H1 (cell line): ENCODE data around the gene ZNF148. TPM values are rescaled to one million over a fixed set of nuclear protein-coding genes. Genes with fewer than 3 reads are reported as not detected.

Experiments
- CTCF ChIA-PET: fragments of 300-600 bp; sonication (Branson Sonifier 250); formaldehyde crosslinking; loops from one replicate; lab custom pipeline; 2021; ENCODE audit not compliant: partially characterized antibody; lab: Charles Lee
- POLR2A ChIA-PET: fragments of 300-600 bp; sonication (Branson Sonifier 250); formaldehyde crosslinking; loops from one replicate; lab custom pipeline; 2021; ENCODE audit warnings: inconsistent platforms; ENCODE audit not compliant: partially characterized antibody; lab: Charles Lee
- DNase-seq, 2 experiments: peaks; one replicate each; pipeline versions ENCODE4 v3.0.0 to v3.0.0-alpha.2; 2010 to 2022; ENCODE audit warnings: low spot score in 2 of 2, low read depth in 1 of 2, mixed read lengths in 1 of 2
- FAIRE-seq: peaks from 2 replicates; lab custom pipeline; 2011; peaks lifted over from hg19 to GRCh38; lab: Jason Lieb, UNC
- H2AFZ ChIP-seq: 2 replicates; pipeline ENCODE4 v1.8.1; 2012; ENCODE audit warnings: low read length, inconsistent platforms
- H2AK5ac ChIP-seq: 2 replicates; pipeline ENCODE4 v1.6.1; 2013; ENCODE audit warnings: low read depth, low read length
- H2BK120ac ChIP-seq: replicated peaks from 2 replicates; pipeline ENCODE3; 2013; ENCODE audit warnings: low read depth, low read length, inconsistent platforms
- H2BK12ac ChIP-seq: 2 replicates; pipeline ENCODE4 v1.6.1; 2013; ENCODE audit warnings: low read depth, low read length
- H2BK15ac ChIP-seq: 2 replicates; pipeline ENCODE4 v1.6.1; 2013; ENCODE audit warnings: low read length
- H2BK20ac ChIP-seq: 2 replicates; pipeline ENCODE4 v1.6.1; 2013; ENCODE audit warnings: low read length
- H2BK5ac ChIP-seq: 2 replicates; pipeline ENCODE4 v1.6.1; 2013; ENCODE audit warnings: low read depth, low read length
- H3K14ac ChIP-seq: 2 replicates; pipeline ENCODE4 v1.6.1; 2013; ENCODE audit warnings: inconsistent platforms; ENCODE audit not compliant: insufficient read length
- H3K18ac ChIP-seq: 2 replicates; pipeline ENCODE4 v1.6.1; 2013; ENCODE audit warnings: low read length; ENCODE audit errors: extremely low read depth
- H3K23ac ChIP-seq: 2 replicates; pipeline ENCODE4 v1.6.1; 2013; ENCODE audit warnings: inconsistent platforms; ENCODE audit not compliant: insufficient read length
- H3K23me2 ChIP-seq: 2 replicates; pipeline ENCODE4 v1.6.1; 2013; ENCODE audit warnings: low read depth, low read length
- H3K27ac ChIP-seq: 2 replicates; pipeline ENCODE4 v1.6.1; 2011; ENCODE audit warnings: low read depth, low read length, inconsistent platforms
- H3K27me3 ChIP-seq, 4 experiments: replicated peaks in 1 of 4; 1 replicate in 1 of 4; 2 replicates in 3 of 4; pipeline versions ENCODE4 v1.6.1 to v1.8.1; 2011 to 2013; ENCODE audit warnings: low read length in 3 of 4, mild to moderate bottlenecking in 3 of 4, inconsistent platforms in 2 of 4, mixed read lengths in 2 of 4, moderate library complexity in 1 of 4; ENCODE audit not compliant: control insufficient read depth in 3 of 4, insufficient read depth in 3 of 4; ENCODE audit errors: extremely low read depth in 1 of 4
- H3K36me3 ChIP-seq, 4 experiments: 2 replicates each; pipeline versions ENCODE4 v1.6.1 to v1.8.1; 2011 to 2013; ENCODE audit warnings: mild to moderate bottlenecking in 4 of 4, low read length in 3 of 4, moderate library complexity in 2 of 4, control low read depth in 1 of 4, inconsistent platforms in 1 of 4; ENCODE audit not compliant: insufficient read depth in 4 of 4, control insufficient read depth in 2 of 4
- H3K4ac ChIP-seq: replicated peaks from 2 replicates; pipeline ENCODE3; 2013; ENCODE audit warnings: low read length, low read depth, mixed read lengths, inconsistent platforms; ENCODE audit not compliant: insufficient read length
- H3K4me1 ChIP-seq, 4 experiments: replicated peaks in 1 of 4; 1 replicate in 1 of 4; 2 replicates in 3 of 4; pipeline versions ENCODE4 v1.6.1 to v1.8.1; 2011 to 2013; ENCODE audit warnings: low read length in 3 of 4, inconsistent platforms in 2 of 4, mixed read lengths in 1 of 4; ENCODE audit not compliant: insufficient read depth in 4 of 4, control insufficient read depth in 3 of 4
- H3K4me2 ChIP-seq, 2 experiments: 2 replicates each; pipeline versions ENCODE4 v1.6.1 to v1.8.1; 2011 to 2013; ENCODE audit warnings: low read depth in 2 of 2, low read length in 2 of 2, control low read depth in 1 of 2, inconsistent platforms in 1 of 2, mild to moderate bottlenecking in 1 of 2; ENCODE audit not compliant: insufficient read depth in 1 of 2
- H3K4me3 ChIP-seq, 4 experiments: fragments of 200-600, 300-600 bp in 1 of 4; sonication (generic), shearing (Covaris generic), sonication (Bioruptor Twin) in 1 of 4; 2 replicates each; pipeline versions ENCODE4 v1.5.1 to v1.8.1; 2011 to 2016; ENCODE audit warnings: low read length in 4 of 4, low read depth in 3 of 4, control low read depth in 2 of 4, inconsistent platforms in 2 of 4, mild to moderate bottlenecking in 2 of 4, mixed read lengths in 1 of 4, moderate library complexity in 1 of 4; ENCODE audit not compliant: insufficient read depth in 2 of 4; ENCODE audit errors: extremely low read depth in 1 of 4
- H3K56ac ChIP-seq: replicated peaks from 2 replicates; pipeline ENCODE3; 2013; ENCODE audit warnings: low read depth, mild to moderate bottlenecking, mixed read lengths, low read length, inconsistent platforms; ENCODE audit not compliant: insufficient read length
- H3K79me1 ChIP-seq: 2 replicates; pipeline ENCODE4 v1.6.1; 2013; ENCODE audit warnings: low read depth, low read length, control low read depth
- H3K79me2 ChIP-seq, 2 experiments: 2 replicates each; pipeline versions ENCODE4 v1.6.1 to v1.8.1; 2012 to 2013; ENCODE audit warnings: low read length in 2 of 2, mild to moderate bottlenecking in 2 of 2, inconsistent platforms in 1 of 2; ENCODE audit not compliant: insufficient read depth in 2 of 2, control insufficient read depth in 1 of 2
- H3K9ac ChIP-seq, 4 experiments: replicated peaks in 1 of 4; 1 replicate in 1 of 4; 2 replicates in 3 of 4; pipeline versions ENCODE4 v1.6.1 to v1.8.1; 2011 to 2013; ENCODE audit warnings: low read depth in 3 of 4, low read length in 3 of 4, control low read depth in 2 of 4, mild to moderate bottlenecking in 2 of 4, moderate library complexity in 2 of 4, inconsistent platforms in 1 of 4; ENCODE audit errors: extremely low read depth in 1 of 4
- H3K9me3 ChIP-seq, 2 experiments: 2 replicates each; pipeline versions ENCODE4 v1.6.1 to v1.8.1; 2012 to 2013; ENCODE audit warnings: mild to moderate bottlenecking in 2 of 2, moderate library complexity in 2 of 2, control low read depth in 1 of 2, inconsistent platforms in 1 of 2, low read depth in 1 of 2, low read length in 1 of 2, mixed read lengths in 1 of 2; ENCODE audit not compliant: insufficient read depth in 2 of 2
- H4K20me1 ChIP-seq, 2 experiments: replicated peaks in 1 of 2; 2 replicates each; pipeline versions ENCODE3 to v1.8.1; 2011 to 2013; ENCODE audit warnings: inconsistent platforms in 2 of 2, low read length in 2 of 2, mild to moderate bottlenecking in 1 of 2; ENCODE audit not compliant: insufficient read depth in 2 of 2, control insufficient read depth in 1 of 2
- H4K5ac ChIP-seq: 2 replicates; pipeline ENCODE4 v1.6.1; 2013; ENCODE audit warnings: low read length, low read depth, mixed read lengths, inconsistent platforms; ENCODE audit not compliant: insufficient read length
- H4K8ac ChIP-seq: 2 replicates; pipeline ENCODE4 v1.8.0; 2013; ENCODE audit warnings: mild to moderate bottlenecking, moderate library complexity, low read length, inconsistent platforms; ENCODE audit not compliant: insufficient read depth; ENCODE audit errors: extremely low read depth
- H4K91ac ChIP-seq: replicated peaks from 2 replicates; pipeline ENCODE3; 2013; ENCODE audit warnings: low read length, mixed read lengths, inconsistent platforms; ENCODE audit not compliant: insufficient read length
- CEBPB ChIP-seq: IDR thresholded peaks from 2 replicates; pipeline ENCODE4 v1.6.1; 2012; ENCODE audit warnings: low read depth, low read length
- CTBP2 ChIP-seq: IDR thresholded peaks from 2 replicates; pipeline ENCODE4 v1.7.0; 2011; ENCODE audit warnings: borderline replicate concordance, mild to moderate bottlenecking, moderate library complexity, mixed read lengths, low read length; ENCODE audit not compliant: insufficient read depth, insufficient read length
- EP300 ChIP-seq, 2 experiments: IDR thresholded peaks; 1 replicate in 1 of 2; 2 replicates in 1 of 2; pipeline ENCODE4 v1.6.1; 2011 to 2012; ENCODE audit warnings: low read depth in 2 of 2, low read length in 2 of 2, mild to moderate bottlenecking in 2 of 2, borderline replicate concordance in 1 of 2, inconsistent platforms in 1 of 2, moderate library complexity in 1 of 2
- GABPA ChIP-seq: IDR thresholded peaks from 2 replicates; pipeline ENCODE4 v1.6.1; 2011; ENCODE audit warnings: mild to moderate bottlenecking, low read length, moderate library complexity, borderline replicate concordance; ENCODE audit not compliant: insufficient read depth
- MAX ChIP-seq: IDR thresholded peaks from 2 replicates; pipeline ENCODE4 v1.6.1; 2012; ENCODE audit warnings: inconsistent platforms
- RNF2 ChIP-seq: fragments of 200-900, 300-1000 bp; sonication (generic); IDR thresholded peaks from 2 replicates; pipeline ENCODE4 v1.7.1; 2016; ENCODE audit warnings: borderline replicate concordance, low read depth, mild to moderate bottlenecking, antibody characterized with exemption, low read length; ENCODE audit not compliant: poor library complexity, severe bottlenecking; ENCODE audit errors: missing control alignments
- SAP30 ChIP-seq: fragments of 300-600 bp; sonication (generic); IDR thresholded peaks from 2 replicates; pipeline ENCODE4 v1.7.1; 2012; ENCODE audit warnings: low read length, moderate library complexity, mild to moderate bottlenecking, inconsistent platforms; ENCODE audit not compliant: insufficient read depth, insufficient replicate concordance
- TAF7 ChIP-seq: optimal IDR thresholded peaks from 2 replicates; pipeline ENCODE3; 2011; ENCODE audit warnings: low read depth, mild to moderate bottlenecking, inconsistent platforms, low read length, moderate library complexity, borderline replicate concordance
- TEAD4 ChIP-seq: IDR thresholded peaks from 2 replicates; pipeline ENCODE4 v1.6.1; 2012; ENCODE audit warnings: low read depth, low read length, inconsistent platforms, mixed read lengths
- WGBS, 2 experiments: shearing (Covaris generic) in 1 of 2; methylation state at CpG; one replicate each; pipeline versions ENCODE4 v1.1.6 to v1.1.7; 2013 to 2015; ENCODE audit warnings: low lambda C conversion rate in 2 of 2, mixed read lengths in 2 of 2, inconsistent platforms in 1 of 2, low coverage in 1 of 2, missing lambda C conversion rate in 1 of 2; ENCODE audit not compliant: insufficient replicate concordance in 2 of 2, insufficient coverage in 1 of 2, insufficient read length in 1 of 2; ENCODE audit errors: extremely low coverage in 1 of 2, missing lambda C conversion rate in 1 of 2; 5-methylcytosine and 5-hydroxymethylcytosine counted together
- polyA plus RNA-seq, 7 experiments: library from polyadenylated mRNA; depleted of rRNA in 3 of 7; stranded (reverse) in 5 of 7; unstranded in 2 of 7; fragments of >200 nt in 5 of 7; fragments of 200-250 nt in 2 of 7; gene quantifications; 1 replicate in 5 of 7; 2 replicates in 1 of 7; 4 replicates in 1 of 7; pipeline versions ENCODE4 v1.2.1 to v1.2.3, GENCODE V29; 2011 to 2013; ENCODE audit warnings: missing spikeins in 2 of 7, mixed read lengths in 2 of 7
- total RNA-seq: library from RNA; stranded (reverse); fragmentation: NEBNext Ultra II Directional; extraction: Animal tissue kit (Norgen Biotek cat#: 25700); gene quantifications from 2 replicates; pipeline ENCODE4 v1.2.1, GENCODE V29; 2021

The ZNF148 gene
- total and polyA plus RNA-seq, 2 of the 8 experiments (the other 6 are each of a cell fraction or from before 2014, with no cell fraction given) = 3.7 to 22.6 TPM

- Histone ChIP-seq H3K23ac (no peak overlapping the region), H3K27ac (no peak overlapping the region), H4K8ac (no peak overlapping the region), H2BK120ac (no peak overlapping the region), H3K14ac (no peak overlapping the region), H2BK12ac (peak overlapping the region; percentile 68; the same call in 1 of the 2 replicates), H3K36me3 (peaks cover 0 to 10% (median 2%) of the 10 kb centered on the region in 4 experiments; a peak in 3 of 8 replicates), H3K9ac (no peak overlapping the region; a peak in 2 of 7 replicates), H3K4me1 (peaks cover 5 to 11% (median 9%) of the 10 kb centered on the region in 4 experiments), H3K4me2 (no peak overlapping the region), H3K27me3 (no peaks in the 10 kb centered on the region), H3K56ac (no peak overlapping the region), H4K5ac (no peak overlapping the region), H3K4ac (no peak overlapping the region), H4K91ac (peak overlapping the region; percentile 34), H2AFZ (no peak overlapping the region), H2BK15ac (no peak overlapping the region; the same call in 1 of the 2 replicates), H3K9me3 (no peaks in the 10 kb centered on the region; a peak in 1 of 4 replicates), H3K79me2 (no peaks in the 10 kb centered on the region), H3K4me3 (no peak overlapping the region), H2AK5ac (no peak overlapping the region), H4K20me1 (no peaks in the 10 kb centered on the region), H3K79me1 (no peaks in the 10 kb centered on the region), H3K23me2 (no peaks in the 10 kb centered on the region), H2BK5ac (peak overlapping the region; percentile 44), H3K18ac (no peak overlapping the region), H2BK20ac (0 out of 2 replicates have a peak overlapping the region, but pooled peaks have one; percentile 10)
- ChIA-PET CTCF (interaction anchor here (0.7 to 3.9 kb wide), 10 partner anchors 8 to 200 kb away, joined by 3 to 16 read pairs (median 3); no protein-coding TSS in a partner anchor), POLR2A (no interaction called here)
- WGBS, 2 experiments = 89% methylated on average over 20 of the region's 20 CpGs; no CpG with 5 or more reads in 1 of the 2 experiments
- TF ChIP-seq CTBP2 (no peak), TEAD4 (no peak), TAF7 (no peak), CEBPB (no peak), GABPA (no peak), RNF2 (no peak), EP300 (IDR thresholded peaks at IDR 0.05; ENCODE audit: borderline replicate concordance in 1 of 2, low read depth in 2 of 2, low read length in 2 of 2) (no peak), SAP30 (no peak), MAX (no peak)
- peak in 1 of 2 experiments; percentile 52 for DNase-seq
- no peak for FAIRE-seq
Measured at GRCh38 chr3:125186800-125187598, 188.1 kb downstream of the ZNF148 start.
